ENCODE results near the gene A1BG.

The A1BG gene

DNA sequence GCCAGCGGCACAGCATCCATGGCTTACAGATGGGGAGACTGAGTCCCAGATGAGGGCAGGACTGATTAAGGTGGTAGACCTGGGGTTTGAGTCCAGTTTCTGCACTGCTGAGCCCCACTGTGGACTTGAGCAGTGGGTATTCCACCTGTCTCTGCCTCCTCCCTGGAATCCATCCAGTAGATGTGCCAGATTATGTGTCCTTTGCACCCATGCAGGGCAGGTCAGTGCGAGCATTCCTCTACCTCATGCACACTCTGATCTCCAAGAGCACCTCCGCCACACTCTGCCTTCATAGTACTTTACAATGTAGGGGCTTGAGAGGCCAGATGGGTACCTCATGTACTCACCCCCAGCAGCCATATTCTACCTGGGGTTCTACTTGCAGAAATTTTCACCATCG is 16.5 kb downstream of the A1BG start:
- no peak for DNase-seq (ENCODE audit: low read depth)

DNA sequence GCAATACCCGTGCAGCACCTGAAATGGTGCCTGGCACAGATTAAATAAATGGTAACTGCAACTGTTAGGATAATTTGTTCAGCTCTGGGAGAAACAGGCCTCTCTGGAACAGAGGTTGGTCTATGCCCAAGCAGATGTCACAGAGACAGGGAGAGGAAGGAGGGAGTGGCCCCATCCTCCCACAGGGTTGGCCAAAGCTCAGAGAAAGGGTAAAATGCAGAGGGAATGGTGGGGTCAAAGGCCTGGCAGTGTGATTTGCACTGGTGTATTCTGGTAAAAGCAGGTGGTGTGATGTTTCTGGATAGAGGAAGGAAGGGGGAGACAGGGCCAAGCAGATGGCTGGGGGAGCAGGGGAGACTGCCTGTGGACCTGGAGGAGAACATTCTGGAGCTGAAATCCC is 17.1 kb downstream of the A1BG start:
- DNase-seq (ENCODE audit: low read depth) = no peak

DNA sequence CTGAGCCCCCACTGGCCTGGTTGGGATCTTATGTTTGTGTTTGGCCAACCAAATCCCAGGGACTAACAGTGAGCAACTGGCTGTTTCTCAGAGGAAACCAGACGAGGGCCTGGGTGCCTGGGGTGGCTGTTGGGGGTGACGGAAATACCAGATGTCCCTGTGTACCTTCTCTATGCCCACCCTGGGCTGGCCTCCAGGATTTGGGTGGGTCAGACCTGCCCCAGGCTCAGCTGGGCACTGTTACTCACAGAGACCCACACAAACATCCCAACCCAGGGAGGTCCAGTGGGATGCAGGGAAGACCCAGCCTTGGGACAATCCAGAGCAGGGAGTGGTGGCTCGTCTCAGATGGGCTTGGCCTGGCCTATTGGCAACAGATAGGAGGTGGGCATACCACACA is 17.7 kb downstream of the A1BG start:
- DNase-seq (ENCODE audit: low read depth) = no peak

DNA sequence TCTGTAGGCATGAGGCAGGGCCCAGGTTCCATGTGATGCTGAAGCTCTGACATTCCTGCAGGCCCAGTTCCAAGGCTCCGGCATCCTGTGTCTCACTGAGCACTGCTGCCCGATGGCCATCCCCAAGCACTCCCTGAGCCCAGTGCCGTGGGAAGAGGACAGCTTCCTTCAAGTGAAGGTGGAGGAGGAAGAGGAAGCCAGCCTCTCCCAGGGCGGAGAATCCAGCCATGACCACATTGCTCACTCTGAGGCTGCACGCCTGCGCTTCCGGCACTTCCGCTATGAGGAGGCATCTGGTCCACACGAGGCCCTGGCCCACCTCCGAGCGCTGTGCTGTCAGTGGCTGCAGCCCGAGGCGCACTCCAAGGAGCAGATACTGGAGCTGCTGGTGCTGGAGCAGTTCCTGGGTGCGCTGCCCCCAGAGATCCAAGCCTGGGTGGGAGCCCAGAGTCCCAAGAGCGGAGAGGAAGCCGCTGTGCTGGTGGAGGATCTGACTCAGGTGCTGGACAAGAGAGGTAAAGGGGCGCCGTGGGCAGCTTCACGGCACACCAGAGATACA is 18.5 kb downstream of the A1BG start:
- DNase-seq (ENCODE audit: low read depth) = no peak

DNA sequence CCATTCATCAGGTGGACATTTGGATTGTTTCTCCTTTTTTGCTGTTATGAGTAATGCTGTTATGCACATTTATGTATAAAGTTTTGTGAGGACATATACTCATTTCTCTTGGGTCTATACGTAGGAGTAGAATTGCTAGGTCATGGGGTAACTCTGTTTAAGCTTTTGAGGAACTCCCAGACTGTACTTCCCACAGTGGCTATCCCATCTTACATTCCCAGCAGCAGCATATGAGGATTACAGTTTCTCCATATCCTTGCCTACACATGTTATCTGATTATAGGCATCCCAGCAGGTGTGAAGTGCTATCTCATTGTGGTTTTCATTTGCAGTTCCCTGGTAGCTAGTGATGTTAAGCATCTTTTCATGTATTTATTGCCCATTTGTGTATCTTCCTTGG is 20.6 kb downstream of the A1BG start:
- DNase-seq (ENCODE audit: low read depth) = no peak

DNA sequence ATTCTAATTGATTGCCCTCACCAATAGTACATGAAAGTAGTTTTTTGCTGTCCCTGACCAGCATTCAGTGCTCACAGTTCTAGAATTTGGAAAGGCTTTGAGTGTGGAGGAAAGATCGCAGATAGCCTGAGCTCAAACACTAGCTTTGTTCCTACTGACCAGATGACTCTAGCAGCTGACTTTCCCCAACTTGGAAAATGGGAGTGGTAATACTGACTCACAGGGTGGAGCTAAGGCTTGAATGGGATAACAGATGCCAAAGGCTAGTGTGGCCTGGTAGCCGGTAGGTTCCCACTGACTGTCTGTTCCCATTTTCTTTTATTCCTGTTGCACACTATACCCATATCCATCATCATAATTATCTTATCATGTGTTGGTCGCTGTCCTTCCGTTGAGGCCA is 22.8 kb downstream of the A1BG start:
- no peak for DNase-seq (ENCODE audit: low read depth)

DNA sequence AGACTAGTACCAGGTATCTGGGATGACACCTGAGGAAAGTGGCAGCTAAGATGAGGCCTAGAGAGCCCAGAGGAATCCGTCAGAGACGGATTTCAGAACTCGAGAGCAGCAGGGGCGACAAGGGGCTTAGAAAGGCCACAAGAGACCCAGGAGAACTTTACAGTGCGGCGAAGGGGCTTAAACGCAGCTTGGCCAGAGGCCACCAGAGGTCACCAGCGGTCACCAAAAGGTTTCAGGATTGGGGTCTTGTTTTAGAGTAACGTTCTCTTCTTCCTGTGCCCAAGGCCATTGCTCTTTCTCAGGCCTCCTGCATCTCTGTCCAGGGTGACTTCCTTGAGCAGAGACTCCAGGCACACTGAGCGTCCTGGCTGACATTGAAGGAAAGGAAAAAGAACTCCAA is 24.3 kb downstream of the A1BG start:
- DNase-seq (ENCODE audit: low read depth) = no peak

DNA sequence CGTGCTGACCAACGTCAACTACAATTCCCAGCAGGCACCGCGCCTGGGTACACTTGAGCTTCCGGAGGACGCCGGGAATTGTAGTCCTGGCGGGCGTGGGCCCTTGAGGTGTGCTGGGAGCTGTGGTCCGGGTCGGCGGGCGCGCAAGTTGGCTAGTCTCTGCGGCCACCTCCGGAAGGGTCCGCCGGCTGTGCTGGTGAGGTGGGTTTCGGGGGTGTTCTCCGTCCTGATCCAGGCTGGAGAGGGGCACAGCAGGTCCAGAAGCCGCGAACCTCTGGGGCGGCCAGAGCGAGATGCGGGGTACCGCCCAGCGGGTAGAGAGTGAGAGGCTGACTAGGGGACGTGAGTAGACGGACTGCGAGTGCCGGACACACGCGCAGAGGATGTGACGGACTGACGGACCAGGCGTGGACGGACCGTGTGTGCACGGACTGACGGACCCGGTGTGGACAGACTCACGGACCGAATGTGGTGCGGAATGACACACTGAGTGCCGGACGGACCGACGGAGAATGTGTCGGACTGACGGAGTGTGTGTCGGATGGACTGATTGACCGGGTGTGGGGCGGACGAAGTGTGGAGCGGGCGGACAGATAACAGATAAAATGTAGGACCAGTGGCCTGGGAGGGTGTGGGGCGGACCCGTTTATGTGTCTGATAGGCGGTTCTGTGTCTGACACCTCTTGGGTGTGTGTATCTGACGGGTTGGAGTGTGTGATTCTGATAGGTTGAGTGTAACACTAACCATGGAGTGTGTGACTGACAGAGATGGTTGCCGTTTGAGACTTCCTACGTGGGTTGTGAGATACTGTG is 26.2 kb downstream of the A1BG start, which contains the start of gene ZSCAN22:
Gene ZSCAN22, plus strand, starts transcription at position 81 of the 813 bp plus-strand sequence. CDS start 7,809 bp downstream, outside the sequence.
- DNase-seq (ENCODE audit: low read depth) = peak; percentile 82

DNA sequence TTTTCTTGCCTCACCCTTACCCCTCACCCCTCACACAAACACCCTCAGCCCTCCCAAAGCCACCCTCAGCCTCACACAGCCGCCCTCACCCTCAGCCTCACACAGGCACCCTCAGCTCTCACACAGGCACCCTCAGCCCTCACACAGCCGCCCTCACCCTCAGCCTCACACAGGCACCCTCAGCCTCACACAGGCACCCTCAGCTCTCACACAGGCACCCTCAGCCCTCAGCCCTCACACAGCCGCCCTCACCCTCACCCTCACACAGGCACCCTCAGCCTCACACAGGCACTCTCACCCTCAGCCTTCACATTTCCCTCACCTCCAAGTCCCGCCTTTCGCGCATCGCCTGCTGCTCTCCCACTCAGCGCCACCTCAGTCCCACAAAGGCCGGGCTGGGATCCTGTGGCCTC is 26.8 kb downstream of the A1BG start:
- DNase-seq (ENCODE audit: low read depth) = no peak

DNA sequence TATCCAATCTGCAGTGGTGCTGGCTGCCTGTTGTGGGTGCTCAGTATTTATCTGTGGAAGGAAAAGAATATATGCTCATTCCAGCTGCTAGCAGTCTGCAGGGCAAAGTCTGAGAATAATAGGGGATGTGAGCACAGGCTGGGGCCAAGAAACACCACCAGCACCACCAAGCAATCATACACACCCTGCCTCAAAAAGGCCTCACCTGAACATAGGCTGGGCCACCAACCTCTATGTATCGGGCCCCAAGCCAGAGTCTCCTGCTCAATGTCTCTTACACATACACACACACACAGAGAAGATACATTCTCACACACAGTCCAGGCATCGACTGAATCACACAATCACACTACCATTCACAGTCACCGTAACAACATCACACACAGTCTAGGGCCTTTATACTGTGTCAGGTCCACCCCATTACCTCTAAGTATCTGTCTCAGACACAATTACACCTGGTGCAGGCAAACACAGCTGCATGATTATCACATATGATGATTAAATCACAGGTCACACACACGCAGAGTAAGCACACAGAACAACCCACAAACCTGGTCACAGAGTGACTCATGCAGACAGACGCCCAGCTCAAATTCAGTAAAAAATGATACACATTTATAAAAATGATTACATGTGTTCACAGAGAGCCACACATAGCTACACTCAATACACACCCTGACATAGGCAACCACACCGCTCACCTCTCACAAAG is 27.8 kb downstream of the A1BG start:
- no peak for DNase-seq (ENCODE audit: low read depth)

DNA sequence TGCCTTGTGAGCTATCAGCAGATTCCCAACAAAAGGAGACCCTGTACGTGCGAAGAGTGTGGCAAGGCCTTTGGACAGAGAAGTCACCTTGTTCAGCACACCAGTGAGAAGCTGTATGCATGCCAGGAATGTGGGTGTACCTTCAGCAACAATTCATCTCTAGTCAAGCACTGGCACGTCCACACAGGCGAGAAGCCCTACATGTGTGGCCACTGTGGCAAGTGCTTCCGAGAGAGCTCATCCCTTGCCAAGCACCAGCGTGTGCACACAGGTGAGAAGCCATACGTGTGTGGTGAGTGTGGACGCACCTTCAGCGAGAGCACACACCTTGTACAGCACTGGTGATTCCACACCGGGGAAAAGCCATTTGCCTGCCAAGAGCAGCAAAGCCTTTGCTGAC is 34.1 kb downstream of the A1BG start:
- no peak for DNase-seq (ENCODE audit: low read depth)

DNA sequence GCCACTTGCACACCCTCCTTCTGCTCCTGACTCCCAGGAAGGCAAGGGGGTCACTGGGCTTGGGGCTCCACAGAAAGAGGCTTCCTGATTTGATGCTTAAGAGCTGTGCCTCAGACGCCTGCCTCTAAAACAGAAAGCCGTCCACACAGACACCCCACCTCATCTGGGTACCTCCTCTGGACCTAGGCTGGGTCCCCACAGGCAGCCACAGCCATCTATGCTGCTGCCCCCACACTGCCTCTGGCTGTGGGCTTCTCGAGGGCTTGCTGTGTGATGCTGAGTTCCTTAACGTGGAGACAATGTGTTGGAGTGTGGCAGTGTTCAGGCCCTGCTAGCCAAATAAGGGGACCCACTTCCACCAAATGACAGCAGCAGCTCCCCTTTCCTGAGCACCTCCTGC is 35.0 kb downstream of the A1BG start:
- DNase-seq (ENCODE audit: low read depth) = no peak

DNA sequence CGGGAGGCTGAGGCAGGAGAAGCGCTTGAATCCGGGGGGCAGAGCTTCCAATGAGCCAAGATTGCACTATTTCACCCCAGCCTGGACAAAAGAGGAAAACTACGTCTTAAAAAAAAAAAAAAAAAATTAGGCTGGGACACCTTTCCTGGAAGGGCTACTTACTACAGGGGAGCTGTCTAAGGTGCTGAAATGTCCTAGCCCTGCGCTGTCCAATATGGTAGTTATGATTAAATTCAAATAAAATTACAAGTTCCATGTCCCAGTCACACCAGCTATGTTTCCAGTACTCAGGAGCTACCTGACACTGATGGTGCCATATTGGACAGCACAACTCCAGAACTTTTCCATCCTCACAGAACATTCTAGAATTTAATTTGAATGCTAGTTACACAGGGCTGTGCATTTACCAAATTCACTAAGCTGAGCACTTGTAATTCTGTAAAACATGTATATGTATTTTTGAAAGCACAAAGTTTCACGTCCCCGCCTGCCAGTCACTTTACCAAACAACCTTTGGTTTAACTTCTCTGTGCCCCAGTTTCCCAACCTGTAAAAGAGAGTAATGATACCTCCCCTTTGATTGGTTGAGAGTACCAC is 35.7 kb downstream of the A1BG start:
- no peak for DNase-seq (ENCODE audit: low read depth)

DNA sequence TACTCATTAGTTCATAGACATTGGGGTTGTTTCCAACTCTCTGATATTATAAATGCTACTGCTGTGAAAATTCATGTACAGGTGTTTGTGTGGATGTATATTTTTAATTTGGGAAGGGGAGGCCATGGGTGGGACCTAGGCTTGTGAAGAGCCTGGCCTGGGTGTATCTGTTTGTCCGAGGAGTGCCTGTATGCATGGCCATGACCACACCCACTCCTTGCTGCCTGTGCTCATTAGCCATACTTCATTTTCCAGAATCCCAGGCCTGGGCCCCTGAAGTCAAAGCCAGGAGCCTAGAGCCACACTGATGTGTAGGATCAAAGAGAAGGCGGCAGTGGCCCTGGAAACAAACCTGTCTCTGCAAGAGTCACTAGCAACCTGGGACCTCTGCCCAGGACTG is 37.7 kb downstream of the A1BG start:
- no peak for DNase-seq (ENCODE audit: low read depth)

DNA sequence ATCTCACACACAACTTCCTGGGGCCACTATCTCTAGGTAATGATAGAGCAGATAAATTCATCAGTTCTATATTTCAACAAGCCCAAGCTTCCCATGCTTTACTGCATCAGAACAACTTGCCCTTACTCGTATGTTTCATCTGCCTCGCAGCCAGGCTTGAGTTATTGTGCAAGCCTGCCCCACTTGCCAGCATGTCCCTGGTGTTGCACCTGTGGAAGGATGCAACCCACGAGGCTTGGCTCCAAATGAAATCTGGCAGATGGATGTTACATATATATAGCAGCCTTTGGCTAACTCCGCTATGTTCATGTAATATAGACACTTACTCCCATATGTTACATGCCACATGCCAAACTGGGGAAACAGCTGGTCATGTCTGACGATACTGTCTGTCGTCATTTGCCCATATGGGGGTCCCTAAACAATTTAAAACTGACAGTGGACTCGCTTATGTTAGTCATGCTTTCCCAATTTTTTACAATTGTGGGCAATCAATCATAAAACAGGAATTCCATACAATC is 41.9 kb downstream of the A1BG start:
- no peak for DNase-seq (ENCODE audit: low read depth)

DNA sequence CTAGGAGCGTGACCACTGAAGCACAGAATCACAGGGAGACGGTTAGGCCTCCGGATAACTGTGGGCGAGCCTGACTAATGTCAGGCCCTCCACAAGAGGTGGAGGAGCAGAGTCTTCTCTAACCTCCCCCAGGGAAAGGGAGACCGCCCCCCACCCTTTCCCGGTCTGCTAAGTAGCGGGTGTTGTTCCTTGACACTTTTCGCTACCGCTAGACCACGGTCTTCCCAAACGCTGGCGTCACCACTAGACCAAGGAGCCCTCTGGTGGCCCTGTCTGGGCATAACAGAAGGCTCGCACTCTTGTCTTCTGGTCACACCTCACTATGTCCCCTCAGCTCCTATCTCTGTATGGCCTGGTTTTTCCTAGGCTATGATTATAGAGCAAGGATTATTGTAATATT is 42.6 kb downstream of the A1BG start:
- peak; percentile 5 for DNase-seq (ENCODE audit: low read depth)

DNA sequence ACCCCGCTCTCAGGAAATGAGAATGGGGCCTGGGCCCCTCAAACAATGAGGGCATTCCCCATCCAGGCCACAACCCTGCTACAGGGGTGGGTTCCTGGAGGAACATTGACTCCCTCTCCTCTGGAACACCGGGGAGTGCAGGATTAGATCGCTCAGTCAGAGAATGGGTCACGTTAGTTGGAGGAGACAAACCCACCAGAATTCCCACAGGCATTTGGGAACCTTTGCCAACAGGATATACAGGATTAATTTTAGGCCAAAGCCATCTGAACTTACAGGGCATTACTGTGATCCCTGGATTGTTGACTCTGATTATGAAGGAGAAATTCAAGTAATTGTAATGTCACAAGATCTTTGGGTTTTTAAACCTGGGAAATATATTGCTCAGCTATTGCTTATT is 45.6 kb downstream of the A1BG start:
- DNase-seq (ENCODE audit: low read depth) = no peak

DNA sequence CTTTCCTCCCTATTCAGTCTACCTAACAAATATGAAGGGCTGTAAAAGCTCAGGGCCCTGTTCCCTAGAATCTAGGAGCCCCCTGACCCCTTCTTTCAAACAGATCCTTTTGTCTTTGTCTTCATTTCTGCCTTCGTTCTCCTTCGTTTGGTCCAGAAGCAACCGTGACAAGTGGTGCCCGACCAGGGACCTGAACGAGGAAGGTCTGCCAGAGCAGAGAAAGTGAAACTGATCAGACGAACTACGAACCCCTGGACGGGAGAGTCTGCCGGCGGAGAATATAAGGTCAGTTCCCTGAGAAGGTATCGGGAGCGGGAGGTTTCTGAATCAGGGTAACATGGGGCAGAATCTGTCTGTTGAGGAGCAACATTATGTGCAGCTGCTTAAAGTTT is 47.4 kb downstream of the A1BG start:
- no peak for DNase-seq (ENCODE audit: low read depth)

DNA sequence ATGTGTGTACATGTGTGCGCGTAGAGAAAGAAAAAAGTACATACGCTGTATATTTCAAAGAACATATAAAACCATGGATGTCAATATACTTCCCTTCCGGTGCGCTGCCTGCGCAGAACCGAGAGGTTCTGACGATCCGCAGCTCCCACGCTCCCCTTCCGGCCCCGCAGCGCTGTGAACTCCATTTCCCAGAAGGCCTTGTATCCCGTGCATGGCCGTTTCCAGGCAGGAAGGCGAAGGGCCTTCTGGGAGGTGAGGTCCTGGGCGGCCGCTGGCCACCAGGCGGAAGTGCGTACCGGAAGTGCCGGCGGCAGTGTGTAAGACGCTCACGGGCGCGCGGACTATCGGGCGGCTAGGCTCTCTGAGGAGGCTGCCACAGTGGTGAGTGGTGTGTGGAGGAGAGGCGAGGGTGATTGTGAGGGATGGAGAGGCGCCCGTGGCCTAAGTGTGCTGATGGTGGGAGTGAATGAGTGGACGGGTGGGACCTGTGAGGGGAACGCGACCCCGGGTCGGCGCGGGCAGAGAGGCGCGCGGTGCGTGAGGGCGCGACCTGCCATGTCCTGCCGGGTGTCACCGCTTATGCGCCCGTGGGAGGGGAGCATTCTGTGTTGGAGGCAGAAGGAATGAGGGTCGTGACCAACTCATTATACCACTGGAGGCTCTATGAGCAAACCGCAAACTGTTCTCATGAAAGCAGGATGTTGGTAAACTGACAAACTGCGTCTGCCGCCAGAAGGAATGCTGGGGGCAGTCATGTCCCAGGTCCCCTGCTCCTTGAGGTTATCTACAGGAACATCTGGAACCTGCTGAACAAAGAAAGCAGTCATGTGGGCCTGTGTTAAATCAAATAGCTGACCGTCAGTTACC is 48.0 kb downstream of the A1BG start, which contains the start of gene ERVK3-1:
Gene ERVK3-1, plus strand, starts transcription at position 313 of the 867 bp plus-strand sequence. CDS start 6,792 bp downstream, outside the sequence.
- peak; percentile 91 for DNase-seq (ENCODE audit: low read depth)

DNA sequence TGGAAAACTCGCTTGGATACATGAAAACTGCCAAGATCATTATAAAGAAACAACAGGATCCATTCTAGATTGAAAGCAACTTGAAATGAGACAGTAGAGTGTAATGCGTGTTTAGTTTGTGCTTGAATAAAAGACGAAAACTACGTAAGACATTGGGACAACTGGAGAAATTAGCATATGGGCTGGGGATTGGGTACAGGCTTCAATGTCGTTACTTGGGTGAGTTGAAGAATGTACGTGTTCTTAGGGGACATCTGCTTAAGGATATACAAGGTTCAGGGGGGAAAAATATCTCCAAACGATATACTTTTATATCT is 48.6 kb downstream of the A1BG start:
- DNase-seq (ENCODE audit: low read depth) = no peak

DNA sequence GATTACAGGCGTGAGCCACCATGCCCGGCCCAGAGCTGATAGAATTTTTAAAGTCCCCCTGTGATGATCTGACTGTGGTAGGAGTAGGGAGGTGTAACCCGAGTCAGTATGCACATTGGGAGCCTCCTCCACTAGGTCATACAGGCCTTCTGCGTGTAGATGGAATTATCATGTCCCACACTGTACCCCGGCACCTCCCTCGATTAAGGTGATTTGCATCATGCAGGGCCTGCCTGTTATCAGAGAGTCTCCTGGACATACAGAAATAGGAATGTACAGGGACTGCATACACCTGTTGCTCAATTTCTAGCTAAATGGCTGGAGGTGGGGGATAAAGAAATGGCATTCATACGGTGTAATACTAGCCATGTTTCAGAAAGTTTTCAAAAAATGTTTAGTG is 49.0 kb downstream of the A1BG start:
- no peak for DNase-seq (ENCODE audit: low read depth)

DNA sequence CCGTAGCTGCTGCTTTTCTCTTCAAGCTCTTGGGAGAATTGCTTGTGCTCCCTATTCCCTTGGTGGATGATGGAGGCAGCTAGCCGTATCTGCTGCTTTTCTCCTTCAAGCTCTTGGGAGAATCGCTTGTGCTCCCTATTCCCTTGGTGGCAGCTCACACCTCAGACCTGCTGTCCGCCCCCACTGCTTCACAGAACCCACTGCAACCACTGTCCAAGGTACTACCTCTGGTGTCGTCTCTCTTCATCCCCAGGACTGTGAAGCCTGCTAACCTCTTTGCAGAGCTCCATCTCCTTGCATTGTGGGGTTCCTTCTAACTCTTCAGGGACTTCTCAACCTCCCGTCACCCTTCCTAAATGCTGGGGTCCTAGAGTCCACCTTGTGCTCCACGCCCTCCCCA is 52.7 kb downstream of the A1BG start:
- no peak for DNase-seq (ENCODE audit: low read depth)

All from T follicular helper cell (primary cell).